Natural killer cell (primary cell): Measurements from ENCODE around the gene SMIM27. TPM values are rescaled to one million over a fixed set of nuclear protein-coding genes. Genes with fewer than 3 reads are reported as not detected.
"Not testable (repeated sequence)": the region's sequence is repeated elsewhere in the genome, so short reads cannot be mapped to it uniquely, and the experiment has no call there.

Experiments used
- ATAC-seq, 3 donors: fragments of 150-1000 bp in 2 of 3; fragments of 200-7000 bp in 1 of 3; cut with Tn5 transposase; 1 replicate in 1 of 3; 2 replicates in 2 of 3; pipeline ENCODE4 v1.10.0; 2021; ENCODE audit warnings: mild to moderate bottlenecking in 2 of 3, moderate library complexity in 2 of 3
- DNase-seq, 2 donors: peaks; one replicate each; pipeline versions ENCODE4 v3.0.0 to v3.0.0-alpha.2; 2013 to 2021; ENCODE audit warnings: mixed read lengths in 1 of 2
- H3K27ac ChIP-seq: one replicate; pipeline ENCODE4 v1.5.1; 2013; ENCODE audit warnings: mild to moderate bottlenecking, low read length
- H3K27me3 ChIP-seq: one replicate; pipeline ENCODE4 v1.6.1; 2013; ENCODE audit warnings: low read length; ENCODE audit not compliant: control insufficient read depth, insufficient read depth
- H3K36me3 ChIP-seq: one replicate; pipeline ENCODE4 v1.6.1; 2013; ENCODE audit warnings: low read length; ENCODE audit not compliant: control insufficient read depth, insufficient read depth
- H3K4me1 ChIP-seq: one replicate; pipeline ENCODE4 v1.6.1; 2013; ENCODE audit warnings: low read length; ENCODE audit not compliant: control insufficient read depth, insufficient read depth
- H3K4me3 ChIP-seq: one replicate; pipeline ENCODE4 v1.5.1; 2013; ENCODE audit warnings: low read length
- H3K9me3 ChIP-seq: one replicate; pipeline ENCODE4 v1.6.1; 2013; ENCODE audit warnings: low read length; ENCODE audit not compliant: control insufficient read depth, insufficient read depth
- H3K27ac Mint-ChIP-seq, 2 donors: one replicate each; pipeline ENCODE4 v1.8.0; 2022; ENCODE audit warnings: mild to moderate bottlenecking in 2 of 2, mixed read lengths in 2 of 2, moderate library complexity in 1 of 2
- H3K27me3 Mint-ChIP-seq, 2 donors: one replicate each; pipeline ENCODE4 v1.8.0; 2022; ENCODE audit warnings: low read depth in 2 of 2, mixed read lengths in 2 of 2
- H3K36me3 Mint-ChIP-seq: one replicate; pipeline ENCODE4 v1.8.0; 2022; ENCODE audit warnings: mixed read lengths
- H3K4me1 Mint-ChIP-seq, 2 donors: one replicate each; pipeline ENCODE4 v1.8.0; 2022; ENCODE audit warnings: mixed read lengths in 2 of 2
- H3K4me3 Mint-ChIP-seq: one replicate; pipeline ENCODE4 v1.8.0; 2022; ENCODE audit warnings: mild to moderate bottlenecking, moderate library complexity, mixed read lengths
- H3K9me3 Mint-ChIP-seq, 2 donors: one replicate each; pipeline ENCODE4 v1.8.0; 2022; ENCODE audit warnings: mixed read lengths in 2 of 2
- WGBS: methylation state at CpG from one replicate; pipeline ENCODE4 v1.1.7; 2013; ENCODE audit warnings: missing lambda C conversion rate; ENCODE audit not compliant: insufficient coverage; 5-methylcytosine and 5-hydroxymethylcytosine counted together
- intact Hi-C: fragments of 100-400 bp; cut with micrococcal nuclease; formaldehyde crosslinking; loops from one replicate; pipeline ENCODE4 v1.14.2; 2022
- total RNA-seq, 4 donors: library from RNA; stranded (reverse); fragments of 120-200 nt in 1 of 4; gene quantifications; one replicate each; pipeline versions ENCODE4 v1.2.3 to v1.2.4, GENCODE V29; 2013 to 2022
- TF ChIP-seq, protein P1 (sequence below): fragments of 200-600 bp; IDR thresholded peaks from one replicate; pipeline ENCODE4 v1.8.0; 2022; ENCODE audit warnings: antibody characterized with exemption

The SMIM27 gene
- total RNA-seq, 3 donors from 2014 or later (not counting 1 experiment from before 2014, with no cell fraction given), result 17.7 to 22.8 (median 18.0) TPM

GRCh38 chr9:32590898-32591297, 38.8 kb downstream of the SMIM27 start:
- WGBS, result no CpG with 5 or more reads among the region's 1 CpG
- ATAC-seq (no peak), DNase-seq (no peak)
- Mint-ChIP-seq H3K9me3 (no peaks in the 10 kb centered on the region), H3K4me1 (no peaks in the 10 kb centered on the region), H3K36me3 (no peaks in the 10 kb centered on the region), H3K27ac (no peak overlapping the region), H3K27me3 (peaks cover 15 to 42% of the 10 kb centered on the region in 2 donors), H3K4me3 (no peak overlapping the region)
- Histone ChIP-seq H3K4me3 (no peak overlapping the region), H3K27ac (no peak overlapping the region), H3K9me3 (no peaks in the 10 kb centered on the region), H3K27me3 (no peaks in the 10 kb centered on the region), H3K36me3 (no peaks in the 10 kb centered on the region), H3K4me1 (no peaks in the 10 kb centered on the region)
- TF ChIP-seq, protein P1, sequence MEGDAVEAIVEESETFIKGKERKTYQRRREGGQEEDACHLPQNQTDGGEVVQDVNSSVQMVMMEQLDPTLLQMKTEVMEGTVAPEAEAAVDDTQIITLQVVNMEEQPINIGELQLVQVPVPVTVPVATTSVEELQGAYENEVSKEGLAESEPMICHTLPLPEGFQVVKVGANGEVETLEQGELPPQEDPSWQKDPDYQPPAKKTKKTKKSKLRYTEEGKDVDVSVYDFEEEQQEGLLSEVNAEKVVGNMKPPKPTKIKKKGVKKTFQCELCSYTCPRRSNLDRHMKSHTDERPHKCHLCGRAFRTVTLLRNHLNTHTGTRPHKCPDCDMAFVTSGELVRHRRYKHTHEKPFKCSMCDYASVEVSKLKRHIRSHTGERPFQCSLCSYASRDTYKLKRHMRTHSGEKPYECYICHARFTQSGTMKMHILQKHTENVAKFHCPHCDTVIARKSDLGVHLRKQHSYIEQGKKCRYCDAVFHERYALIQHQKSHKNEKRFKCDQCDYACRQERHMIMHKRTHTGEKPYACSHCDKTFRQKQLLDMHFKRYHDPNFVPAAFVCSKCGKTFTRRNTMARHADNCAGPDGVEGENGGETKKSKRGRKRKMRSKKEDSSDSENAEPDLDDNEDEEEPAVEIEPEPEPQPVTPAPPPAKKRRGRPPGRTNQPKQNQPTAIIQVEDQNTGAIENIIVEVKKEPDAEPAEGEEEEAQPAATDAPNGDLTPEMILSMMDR, result no peak
- intact Hi-C loops, result no loop called here

- Mint-ChIP-seq H3K27me3 (peaks cover 9 to 48% of the 10 kb centered on the region in 2 donors), H3K9me3 (no peaks in the 10 kb centered on the region), H3K4me3 (no peak overlapping the region), H3K4me1 (no peaks in the 10 kb centered on the region), H3K36me3 (no peaks in the 10 kb centered on the region), H3K27ac (no peak overlapping the region)
- DNase-seq (no peak), ATAC-seq (no peak)
- TF ChIP-seq, protein P1, result no peak
- Histone ChIP-seq H3K27ac (no peak overlapping the region), H3K9me3 (no peaks in the 10 kb centered on the region), H3K36me3 (no peaks in the 10 kb centered on the region), H3K27me3 (no peaks in the 10 kb centered on the region), H3K4me3 (no peak overlapping the region), H3K4me1 (no peaks in the 10 kb centered on the region)
- intact Hi-C loops, result no loop called here
- WGBS, result 40% methylated on average over 4 of the region's 4 CpGs
Measured at GRCh38 chr9:32596096-32596865, 44.2 kb downstream of the SMIM27 start.

DNA sequence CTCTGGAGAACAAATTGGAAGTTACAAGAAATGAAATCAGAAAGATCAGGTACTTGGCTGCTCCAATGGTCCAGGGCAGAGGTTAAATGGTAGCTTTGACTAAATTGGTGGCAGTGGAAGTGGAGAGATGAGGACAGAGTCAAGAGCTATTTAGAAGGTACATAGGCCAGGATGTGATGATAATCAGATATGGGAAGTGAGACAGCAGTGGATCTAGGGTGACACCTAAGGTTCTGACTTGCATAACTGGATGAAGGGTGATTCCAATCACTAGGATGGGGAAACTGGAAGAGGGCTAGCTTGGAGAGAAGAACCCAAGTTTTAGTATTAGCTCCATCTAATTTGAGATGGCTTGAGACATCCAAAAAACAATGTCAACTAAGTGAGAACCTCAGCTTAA, 44.8 kb downstream of the SMIM27 start:
- no peak overlapping the region for H3K4me3 Mint-ChIP-seq
- intact Hi-C loops, result no loop called here
- H3K9me3 ChIP-seq, result no peaks in the 10 kb centered on the region
- DNase-seq (no peak), ATAC-seq (no peak)
- H3K4me3 ChIP-seq, result no peak overlapping the region
- peaks cover 9 to 41% of the 10 kb centered on the region in 2 donors for H3K27me3 Mint-ChIP-seq
- no peaks in the 10 kb centered on the region for H3K36me3 Mint-ChIP-seq
- H3K4me1 ChIP-seq, result no peaks in the 10 kb centered on the region
- H3K9me3 Mint-ChIP-seq, result no peaks in the 10 kb centered on the region
- TF ChIP-seq, protein P1, result no peak
- H3K27ac ChIP-seq, result no peak overlapping the region
- no peaks in the 10 kb centered on the region for H3K27me3 ChIP-seq
- no peaks in the 10 kb centered on the region for H3K36me3 ChIP-seq
- H3K27ac Mint-ChIP-seq, result no peak overlapping the region
- no peaks in the 10 kb centered on the region for H3K4me1 Mint-ChIP-seq

DNA sequence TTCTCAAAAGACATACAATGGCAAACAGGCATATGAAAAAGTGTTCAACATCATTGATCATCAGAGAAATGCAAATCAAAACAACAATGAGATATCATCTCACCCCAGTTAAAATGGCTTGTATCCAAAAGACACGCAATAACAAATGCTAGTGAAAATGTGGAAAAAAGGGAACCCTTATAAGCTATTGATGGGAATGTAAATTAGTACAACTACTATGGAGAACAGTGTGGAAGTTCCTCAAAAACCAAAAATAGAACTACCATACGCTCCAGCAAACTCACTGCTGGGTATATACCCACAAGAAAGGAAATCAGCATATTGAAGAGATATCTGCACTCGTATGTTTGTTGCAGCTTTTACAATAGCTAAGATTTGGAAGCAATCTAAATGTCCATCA, 46.9 kb downstream of the SMIM27 start:
- H3K36me3 Mint-ChIP-seq, H3K9me3 Mint-ChIP-seq, H3K27ac ChIP-seq, ATAC-seq, H3K4me1 ChIP-seq, H3K4me1 Mint-ChIP-seq, H3K36me3 ChIP-seq, intact Hi-C loops, H3K4me3 ChIP-seq, H3K4me3 Mint-ChIP-seq, DNase-seq, H3K27ac Mint-ChIP-seq, H3K27me3 ChIP-seq, H3K9me3 ChIP-seq: not testable (repeated sequence)
- H3K27me3 Mint-ChIP-seq, result peaks cover 11 to 47% of the 10 kb centered on the region in 2 donors
- WGBS, result 13% methylated on average over 2 of the region's 3 CpGs

Other genes with a start within 250 kb of the SMIM27 start
- 1 to 10 TPM; 5.8 to 7.4 (median 6.9) TPM for gene ACO1, start 167.7 kb upstream of the SMIM27 start, total RNA-seq
- gene RIGI, start 26.1 kb upstream of the SMIM27 start, total RNA-seq, result 10 to 100 TPM; 13.8 to 21.3 (median 15.7) TPM
- gene TOPORS, start 259 bp downstream of the SMIM27 start, total RNA-seq, result 10 to 100 TPM; 27.5 to 30.4 (median 29.8) TPM
- 10 to 100 TPM; 12.6 to 14.6 (median 13.3) TPM for gene NDUFB6, start 20.8 kb downstream of the SMIM27 start, total RNA-seq
- under 1 TPM in 1 of 3 donors, not detected in 2; 0.05 TPM for gene TAF1L, start 83.3 kb downstream of the SMIM27 start, total RNA-seq
- not detected for gene TMEM215, start 231.2 kb downstream of the SMIM27 start, total RNA-seq